GM18519 (cell line): ENCODE results near the gene DAB2IP.

Experiments
- ATAC-seq: cut with Tn5 transposase; IDR thresholded peaks from one replicate; pipeline ENCODE4 v1.9.1; 2021; ENCODE audit warnings: mild to moderate bottlenecking, moderate library complexity; ENCODE audit not compliant: unreplicated experiment, low FRiP score

Gene DAB2IP

DNA sequence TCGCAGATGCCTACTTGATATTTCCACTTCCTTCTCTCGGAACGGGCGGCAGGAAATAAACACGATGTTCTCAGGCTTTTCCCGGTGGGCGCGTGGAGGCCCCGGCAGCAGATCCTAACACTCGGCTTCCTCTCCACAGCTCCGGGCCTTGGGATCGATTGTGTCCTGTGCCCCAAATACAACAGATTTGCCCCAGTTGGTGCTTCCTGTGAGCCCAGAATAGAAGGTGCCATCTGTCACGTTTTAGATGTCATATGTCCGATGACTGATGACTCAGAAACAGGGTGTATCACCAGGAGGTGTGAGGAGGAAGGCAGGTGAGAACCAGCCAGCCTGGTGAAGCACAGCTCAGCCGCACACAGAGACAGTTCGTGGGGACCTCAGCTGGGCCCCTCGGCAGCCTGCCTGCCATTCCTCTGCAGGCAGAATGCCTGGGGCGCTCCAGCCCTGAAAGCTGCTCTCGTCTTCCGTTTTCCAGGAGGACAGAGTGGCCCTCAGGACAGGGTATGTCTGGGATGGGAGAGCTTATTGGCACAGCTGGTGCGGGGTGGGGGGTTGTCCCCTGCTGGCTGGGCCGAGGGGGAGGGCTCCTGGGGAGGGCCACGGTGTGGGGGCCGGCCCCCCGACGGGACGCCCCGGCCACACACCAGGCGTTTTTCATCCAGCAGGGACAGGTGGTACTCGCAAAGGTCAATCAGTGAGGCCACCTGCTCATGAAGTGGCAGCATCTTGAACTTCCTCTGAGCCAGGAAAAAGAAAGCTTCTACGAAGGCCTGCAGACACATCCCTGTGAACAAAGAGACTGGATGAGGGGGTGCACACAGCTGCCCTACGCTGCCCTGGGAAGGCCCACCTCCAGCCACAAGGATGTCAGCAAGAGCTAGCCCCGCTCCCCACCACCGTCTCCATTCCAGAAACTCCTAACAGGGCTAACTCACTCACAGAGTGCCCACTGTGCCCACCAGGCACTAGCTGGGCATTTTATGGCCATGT, 171.0 kb downstream of the DAB2IP start:
- ATAC-seq = no peak

DNA sequence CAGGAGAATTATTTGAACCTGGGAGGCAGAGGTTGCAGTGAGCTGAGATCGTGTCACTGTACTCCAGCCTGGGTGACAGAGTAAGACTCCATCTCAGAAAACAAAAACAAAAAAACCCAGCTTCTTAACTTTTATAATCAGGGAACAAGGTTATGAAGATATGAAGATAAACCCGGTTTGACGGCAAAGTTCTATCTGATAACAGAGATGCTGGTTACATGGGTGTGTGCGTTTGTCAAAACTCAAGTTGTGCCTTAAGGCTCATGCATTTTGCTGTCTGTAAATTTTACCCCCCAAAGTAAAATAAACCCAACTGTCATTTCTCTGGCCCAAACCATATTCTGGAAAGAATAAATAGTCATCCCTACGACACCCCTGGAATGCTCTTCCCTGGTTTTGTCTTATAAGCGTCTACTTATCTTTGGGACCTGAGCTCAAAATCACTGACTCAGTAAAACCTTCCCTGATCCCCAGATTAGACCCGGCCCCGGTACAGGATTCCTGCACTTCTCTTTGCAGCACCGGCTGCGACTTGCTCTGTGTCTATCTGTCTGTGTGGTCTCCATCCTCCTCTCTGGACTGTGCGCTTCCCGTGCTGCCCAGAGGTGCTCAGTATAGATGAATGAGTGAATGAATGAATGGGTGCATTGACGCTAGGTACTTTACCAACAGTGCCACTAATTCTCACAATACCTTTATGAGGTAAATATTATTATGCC, 172.2 kb downstream of the DAB2IP start:
- no peak for ATAC-seq

- no peak for ATAC-seq
Observed at GRCh38 chr9:121824651-121825030, 173.2 kb downstream of the DAB2IP start.

DNA sequence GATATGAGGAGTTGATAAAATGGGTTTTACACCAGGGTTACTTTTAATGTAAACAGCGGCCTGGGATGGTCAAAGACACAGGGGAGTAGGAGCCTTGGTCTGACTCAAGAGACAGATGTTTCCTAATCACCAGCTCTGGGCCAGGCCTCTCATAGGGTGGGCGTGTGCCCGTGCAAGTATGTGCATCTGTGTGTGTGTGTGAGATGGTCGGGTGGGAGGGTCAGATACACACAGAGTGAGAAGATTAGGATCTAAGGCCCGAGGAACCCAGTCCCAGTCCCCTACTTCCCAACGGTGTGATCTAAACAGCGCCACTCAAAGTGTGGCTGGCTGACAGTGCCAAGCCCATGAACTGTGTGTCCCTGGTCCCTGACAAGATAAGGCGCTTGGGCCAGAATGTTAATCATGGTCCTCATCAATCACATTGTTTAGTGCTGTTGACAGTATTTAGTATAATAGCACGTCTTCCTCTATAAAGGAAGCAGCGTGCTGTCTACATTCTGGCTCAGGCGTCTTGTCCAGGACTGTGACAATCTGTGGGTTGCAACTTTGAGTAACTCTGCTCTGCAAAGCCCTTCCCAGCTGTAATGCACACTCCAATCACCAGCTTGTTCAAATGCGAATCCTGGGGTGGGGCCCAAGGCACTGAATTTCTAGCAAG, 173.7 kb downstream of the DAB2IP start:
- ATAC-seq = no peak

DNA sequence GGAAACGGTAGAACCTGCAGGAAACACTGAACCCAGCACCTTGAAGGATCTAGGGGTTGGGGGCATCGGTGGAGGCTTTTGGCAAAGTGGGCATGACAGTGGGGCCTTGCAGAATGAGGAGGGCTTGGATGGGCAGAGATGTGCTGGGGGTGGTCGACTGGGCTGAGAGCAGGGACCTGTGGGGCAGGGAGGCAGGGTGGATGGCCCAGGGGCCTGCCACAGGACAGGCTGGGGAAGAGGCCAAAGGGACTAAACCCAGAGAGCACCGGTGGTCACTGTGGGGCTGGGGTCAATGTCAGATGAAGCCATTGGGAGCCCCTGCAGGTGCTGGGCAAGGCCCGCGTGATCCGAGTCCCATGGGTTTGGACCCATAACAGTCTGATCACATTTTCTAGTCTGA, 175.3 kb downstream of the DAB2IP start:
- no peak for ATAC-seq

DNA sequence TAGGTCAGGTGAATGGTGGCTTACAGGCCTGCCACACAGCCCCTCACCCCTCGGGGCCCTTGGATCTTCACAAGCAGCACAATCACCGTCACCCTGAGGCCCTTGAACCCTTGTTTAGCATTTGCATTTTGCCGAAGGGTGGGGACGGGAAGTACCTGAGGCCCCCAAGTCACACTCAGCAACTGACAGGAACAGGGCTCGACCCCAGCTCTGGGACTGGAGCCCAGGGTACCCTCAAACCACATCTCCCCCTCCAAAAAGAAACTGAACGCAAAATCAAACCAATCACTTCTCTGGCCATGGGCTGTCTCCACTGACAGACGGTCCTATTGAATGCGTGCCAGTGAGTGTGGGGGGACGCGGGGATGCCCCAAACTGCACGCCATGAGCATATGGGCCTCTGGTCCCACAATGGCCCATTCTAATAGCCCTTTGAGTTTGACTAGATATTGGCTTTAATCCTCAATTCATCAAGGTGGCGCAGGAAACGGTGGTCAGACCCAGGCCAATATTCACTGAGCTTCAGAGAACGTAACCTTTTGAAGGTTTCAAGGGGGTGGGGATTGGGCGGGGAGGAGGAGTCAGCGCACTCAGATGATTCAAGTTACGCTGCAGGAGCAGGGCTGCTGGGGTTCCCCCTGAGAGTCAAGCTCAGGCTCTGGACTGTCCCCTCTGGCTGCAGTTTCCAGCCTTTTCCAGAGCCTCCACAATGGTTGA, 176.0 kb downstream of the DAB2IP start:
- ATAC-seq = no peak

GRCh38 chr9:121830441-121831140, 179.2 kb downstream of the DAB2IP start:
- no peak for ATAC-seq

DNA sequence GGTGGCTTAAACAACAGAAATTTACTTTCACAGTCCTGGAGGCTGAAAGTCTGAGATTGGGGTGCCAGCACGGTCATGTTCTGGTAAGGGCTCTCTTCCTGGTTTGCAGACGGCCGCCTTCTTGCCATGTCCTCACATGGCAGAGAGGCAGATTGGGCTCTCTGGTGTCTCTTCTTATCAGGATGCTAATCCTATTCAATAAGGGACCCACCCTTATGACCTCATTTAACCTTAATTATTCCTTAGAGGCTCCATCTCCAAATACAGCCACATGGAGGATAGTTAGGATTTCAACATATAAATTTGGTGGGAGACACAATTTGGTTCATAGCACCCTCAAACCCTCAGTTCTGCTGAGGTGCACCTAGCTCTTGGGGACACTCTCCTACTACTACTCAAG, 180.4 kb downstream of the DAB2IP start:
- ATAC-seq = no peak

GRCh38 chr9:121833061-121833460, 181.6 kb downstream of the DAB2IP start:
- ATAC-seq = no peak
